RWPE2 (cell line): ENCODE results near the gene LHFPL3.

Experiments used
- ATAC-seq: fragments of 200-7000 bp; cut with Tn5 transposase; 3 replicates; pipeline ENCODE4 v1.9.1; 2021; ENCODE audit warnings: low read depth
- DNase-seq: peaks from one replicate; pipeline ENCODE4 v3.0.0-alpha.2; 2020; ENCODE audit warnings: low spot score
- H3K27ac ChIP-seq: fragments of 450-650 bp; 2 replicates; pipeline ENCODE4 v1.5.1; 2017; ENCODE audit warnings: mild to moderate bottlenecking; ENCODE audit not compliant: poor library complexity, severe bottlenecking
- H3K27me3 ChIP-seq: fragments of 250-450 bp; sonication (Bioruptor Pico); 2 replicates; pipeline ENCODE4 v1.5.1; 2021; ENCODE audit warnings: mild to moderate bottlenecking, moderate library complexity; ENCODE audit not compliant: insufficient read depth, poor library complexity, severe bottlenecking
- H3K36me3 ChIP-seq: fragments of 250-450 bp; sonication (Bioruptor Pico); 2 replicates; pipeline ENCODE4 v1.5.1; 2020; ENCODE audit warnings: low read depth, mild to moderate bottlenecking, moderate library complexity
- H3K4me1 ChIP-seq: fragments of 250-450 bp; sonication (Bioruptor Pico); 2 replicates; pipeline ENCODE4 v1.5.1; 2021; ENCODE audit warnings: mild to moderate bottlenecking, moderate library complexity; ENCODE audit not compliant: insufficient read depth, poor library complexity, severe bottlenecking
- H3K4me3 ChIP-seq: fragments of 250-450 bp; sonication (Bioruptor Pico); 2 replicates; pipeline ENCODE4 v1.5.1; 2021; ENCODE audit warnings: mild to moderate bottlenecking, moderate library complexity; ENCODE audit not compliant: severe bottlenecking
- H3K9me3 ChIP-seq: fragments of 250-450 bp; sonication (Bioruptor Pico); 2 replicates; pipeline ENCODE4 v1.5.1; 2021; ENCODE audit warnings: mild to moderate bottlenecking, moderate library complexity; ENCODE audit not compliant: severe bottlenecking
- CTCF ChIP-seq: fragments of 450-650 bp; IDR thresholded peaks from one replicate; pipeline ENCODE4 v1.5.1; 2017; ENCODE audit warnings: mild to moderate bottlenecking, moderate library complexity; ENCODE audit not compliant: poor library complexity, severe bottlenecking

LHFPL3 gene

GRCh38 chr7:104772405-104773345, 444.3 kb downstream of the LHFPL3 start:
- ATAC-seq (no peak), DNase-seq (no peak)
- H3K4me1 ChIP-seq, result no peaks in the 10 kb centered on the region
- no peak overlapping the region for H3K4me3 ChIP-seq
- no peaks in the 10 kb centered on the region for H3K27me3 ChIP-seq
- no peak for TF ChIP-seq CTCF
- H3K27ac ChIP-seq, result no peak overlapping the region
- no peaks in the 10 kb centered on the region for H3K36me3 ChIP-seq
- no peaks in the 10 kb centered on the region for H3K9me3 ChIP-seq

- Histone ChIP-seq H3K4me3 (no peak overlapping the region), H3K27me3 (no peaks in the 10 kb centered on the region), H3K9me3 (no peaks in the 10 kb centered on the region), H3K27ac (no peak overlapping the region), H3K4me1 (no peaks in the 10 kb centered on the region), H3K36me3 (no peaks in the 10 kb centered on the region)
- no peak for DNase-seq
- TF ChIP-seq CTCF, result no peak
- ATAC-seq, result no peak
Measured at GRCh38 chr7:104773796-104774195, 445.4 kb downstream of the LHFPL3 start.

- DNase-seq (no peak), ATAC-seq (no peak)
- H3K27me3 ChIP-seq, result no peaks in the 10 kb centered on the region
- H3K36me3 ChIP-seq, result no peaks in the 10 kb centered on the region
- H3K9me3 ChIP-seq, result no peaks in the 10 kb centered on the region
- no peak for TF ChIP-seq CTCF
- no peaks in the 10 kb centered on the region for H3K4me1 ChIP-seq
- no peak overlapping the region for H3K4me3 ChIP-seq
- no peak overlapping the region for H3K27ac ChIP-seq
Measured at GRCh38 chr7:104775531-104775930, 447.1 kb downstream of the LHFPL3 start.

- Histone ChIP-seq H3K4me3 (no peak overlapping the region), H3K27me3 (no peaks in the 10 kb centered on the region), H3K9me3 (no peaks in the 10 kb centered on the region), H3K4me1 (no peaks in the 10 kb centered on the region), H3K36me3 (no peaks in the 10 kb centered on the region), H3K27ac (no peak overlapping the region)
- DNase-seq (no peak), ATAC-seq (no peak)
- no peak for TF ChIP-seq CTCF
Measured at GRCh38 chr7:104777301-104777800, 448.9 kb downstream of the LHFPL3 start.

- no peak overlapping the region for H3K27ac ChIP-seq
- no peak for DNase-seq
- H3K4me1 ChIP-seq, result no peaks in the 10 kb centered on the region
- H3K9me3 ChIP-seq, result no peaks in the 10 kb centered on the region
- no peaks in the 10 kb centered on the region for H3K36me3 ChIP-seq
- TF ChIP-seq CTCF, result no peak
- ATAC-seq, result no peak
- no peaks in the 10 kb centered on the region for H3K27me3 ChIP-seq
- no peak overlapping the region for H3K4me3 ChIP-seq
Measured at GRCh38 chr7:104779888-104780287, 451.5 kb downstream of the LHFPL3 start.
